RKO (cell line): ENCODE results near the gene OR5B2.
"Not testable (repeated sequence)": the region's sequence is repeated elsewhere in the genome, so short reads cannot be mapped to it uniquely, and the experiment has no call there.

ENCODE experiments used
- DNase-seq: peaks from one replicate; pipeline ENCODE4 v3.0.0-alpha.2; 2016; ENCODE audit warnings: low spot score

The OR5B2 gene

GRCh38 chr11:58428021-58428420, at the start of gene OR5B2:
OR5B2 (minus strand) TSS chr11:58428121; CDS start chr11:58423261, 4,860 bp downstream.
- no peak for DNase-seq

- no peak for DNase-seq
Measured at GRCh38 chr11:58471892-58472291, 44.0 kb upstream of the OR5B2 start.

DNA sequence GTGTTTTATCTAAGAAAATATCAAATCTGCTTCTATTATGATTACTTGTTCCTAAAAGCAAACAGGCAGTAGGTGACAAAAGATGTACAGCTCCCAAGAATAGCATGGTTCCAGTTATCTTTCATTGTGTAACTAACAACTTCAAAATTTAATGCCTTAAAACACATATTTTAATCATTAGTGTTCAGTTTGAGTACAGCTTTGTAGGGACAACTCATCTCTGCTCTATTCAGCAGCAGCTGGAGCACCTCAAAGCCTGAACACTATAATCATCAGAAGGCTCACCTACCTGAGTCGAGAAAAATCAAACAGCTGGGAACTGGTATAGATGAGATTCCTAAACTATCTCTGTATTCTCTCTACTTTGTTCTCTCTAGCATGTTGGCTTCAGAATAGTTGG, 38.4 kb upstream of the OR5B2 start:
- DNase-seq = no peak

- DNase-seq = no peak
Measured at GRCh38 chr11:58465690-58466089, 37.8 kb upstream of the OR5B2 start.

- no peak for DNase-seq
Measured at GRCh38 chr11:58451585-58451984, 23.7 kb upstream of the OR5B2 start.

- no peak for DNase-seq
Measured at GRCh38 chr11:58446294-58446693, 18.4 kb upstream of the OR5B2 start.

DNA sequence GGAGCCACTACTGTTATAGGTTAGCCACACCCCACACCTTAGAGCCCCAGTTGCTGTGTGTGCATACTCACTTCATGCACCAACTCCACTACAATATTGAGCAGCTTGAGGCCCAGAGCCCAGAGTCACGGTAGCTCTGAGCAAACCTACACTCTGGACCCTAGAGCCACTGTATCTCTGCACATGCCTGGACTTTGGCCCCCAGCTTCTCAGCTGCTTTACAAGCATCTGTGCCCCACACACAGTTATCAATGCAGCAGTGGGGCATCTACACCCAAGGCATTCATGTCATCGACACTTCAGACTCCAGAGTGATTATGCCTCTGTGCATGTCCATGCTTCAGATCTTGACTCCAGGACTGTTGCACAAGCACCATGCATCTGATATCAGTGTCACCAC, 16.4 kb upstream of the OR5B2 start:
- DNase-seq = no peak

DNA sequence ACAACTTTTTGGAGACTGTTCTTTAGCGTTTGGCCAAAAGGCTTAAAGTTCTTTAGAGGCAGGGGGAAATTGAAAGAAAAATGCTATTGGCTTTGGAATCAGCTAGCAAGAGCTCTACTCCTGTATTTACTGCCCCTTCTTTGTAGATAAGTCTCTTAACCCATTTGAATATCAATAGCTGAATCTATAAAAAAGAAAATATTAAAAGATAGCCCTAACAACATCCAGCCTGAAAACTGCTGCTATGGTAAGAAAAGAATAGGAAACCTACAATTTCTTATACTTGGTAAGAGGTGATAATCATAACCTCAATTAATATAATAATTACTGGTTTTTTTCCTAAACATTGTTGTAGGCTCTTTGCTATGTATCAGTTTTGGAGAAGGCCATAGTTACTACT, 14.2 kb upstream of the OR5B2 start, which contains the start of gene OR5B12:
TSS of gene OR5B12 (minus strand) at position 101 of the 400 bp plus-strand sequence. CDS start 2,085 bp downstream, outside the sequence.
- DNase-seq = no peak

GRCh38 chr11:58438486-58438885, 10.6 kb upstream of the OR5B2 start:
- no peak for DNase-seq

GRCh38 chr11:58434217-58434616, 6.3 kb upstream of the OR5B2 start:
- no peak for DNase-seq

DNA sequence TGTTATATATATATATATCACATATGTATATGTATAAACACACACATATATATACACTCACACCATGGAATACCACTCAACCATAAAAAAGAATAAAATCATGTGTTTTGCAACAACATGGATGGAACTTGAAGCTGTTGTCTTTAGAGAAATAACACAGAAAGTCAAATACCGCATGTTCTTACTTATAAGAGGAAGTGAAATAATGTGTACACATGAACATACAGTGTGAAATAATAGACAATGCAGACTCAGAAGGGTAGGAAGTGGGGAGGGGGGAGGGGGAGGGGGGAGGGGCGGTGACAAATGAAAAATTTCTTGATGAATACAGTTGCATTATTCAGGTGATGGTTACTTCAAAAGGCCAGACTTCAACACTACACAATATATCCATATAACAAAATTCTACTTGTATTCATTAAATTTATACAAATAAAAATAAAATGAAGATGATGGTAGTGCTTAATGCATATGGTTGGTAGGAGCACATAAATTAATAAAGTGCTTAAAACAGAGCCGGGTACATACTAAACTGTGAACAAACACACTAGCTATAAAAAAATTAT, 5.8 kb upstream of the OR5B2 start:
- no peak for DNase-seq

- DNase-seq = no peak
Measured at GRCh38 chr11:58429273-58429672, 1.4 kb upstream of the OR5B2 start.

DNA sequence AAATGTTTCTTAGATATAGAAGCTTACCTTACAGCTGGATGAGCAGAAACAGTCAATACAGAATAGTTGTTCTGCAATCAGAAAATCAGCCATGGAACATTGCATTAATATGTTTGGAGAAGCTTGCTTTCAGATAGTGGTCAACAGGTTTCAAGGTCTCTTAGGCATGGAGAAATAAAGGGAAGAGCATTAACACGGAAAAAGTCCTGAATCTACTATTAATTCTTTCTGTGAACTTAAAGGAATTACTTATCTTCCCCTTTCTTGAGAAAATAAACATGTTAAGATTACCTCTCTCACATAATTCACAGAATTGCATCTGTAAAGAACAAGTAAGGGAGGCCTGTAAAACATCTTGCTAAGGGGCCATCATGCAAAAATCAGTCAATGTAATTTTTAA, 21.1 kb downstream of the OR5B2 start, which contains the start of gene OR5B3:
TSS of gene OR5B3 (minus strand) at position 101 of the 400 bp plus-strand sequence. CDS start 3,465 bp downstream, outside the sequence.
- DNase-seq = no peak

- DNase-seq = not testable (repeated sequence)
Measured at GRCh38 chr11:58399622-58400021, 28.3 kb downstream of the OR5B2 start.

- DNase-seq = no peak
Measured at GRCh38 chr11:58395581-58395980, 32.3 kb downstream of the OR5B2 start.

DNA sequence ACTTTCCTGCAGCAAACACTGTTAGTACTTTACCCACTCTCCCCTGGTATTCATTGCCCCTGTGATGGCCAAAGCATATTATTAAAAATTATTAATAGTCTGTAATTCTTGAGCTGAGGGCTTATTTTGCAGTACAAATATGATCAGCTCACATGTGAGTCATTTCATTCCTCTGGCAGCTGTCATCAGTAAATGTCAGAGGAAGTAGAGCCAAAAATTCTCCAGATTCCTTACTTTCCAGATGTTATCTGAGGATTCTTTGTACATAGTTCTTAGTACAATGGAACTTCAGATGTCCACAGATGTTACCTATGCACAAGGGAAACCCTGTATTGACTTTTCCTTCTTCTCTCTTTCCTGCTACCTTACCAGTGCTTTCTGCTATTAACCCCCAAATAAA, 33.7 kb downstream of the OR5B2 start:
- peak; percentile 48 for DNase-seq

- DNase-seq = no peak
Measured at GRCh38 chr11:58392746-58393145, 35.2 kb downstream of the OR5B2 start.

- no peak for DNase-seq
Measured at GRCh38 chr11:58391879-58392278, 36.0 kb downstream of the OR5B2 start.

DNA sequence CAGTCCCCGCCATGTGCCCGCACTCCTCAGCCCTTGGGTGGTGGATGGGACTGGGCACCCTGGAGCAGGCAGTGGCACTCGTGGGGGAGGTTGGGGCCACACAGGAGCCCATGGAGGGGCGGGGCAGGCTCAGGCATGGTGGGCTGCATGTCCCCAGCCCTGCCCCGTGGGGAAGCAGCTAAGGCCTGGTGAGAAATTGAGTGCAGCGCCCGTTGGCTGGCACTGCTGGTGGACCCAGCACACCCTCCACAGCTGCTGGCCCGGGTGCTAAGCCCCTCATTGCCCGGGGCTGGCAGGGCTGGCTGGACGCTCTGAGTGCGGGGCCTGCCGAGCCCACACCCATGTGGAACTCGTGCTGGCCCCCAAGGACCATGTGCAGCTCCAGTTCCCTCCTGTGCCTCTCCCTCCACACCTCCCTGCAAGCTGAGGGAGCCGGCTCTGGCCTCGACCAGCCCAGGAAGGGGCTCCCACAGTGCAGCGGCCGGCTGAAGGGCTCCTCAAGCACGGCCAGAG, 37.3 kb downstream of the OR5B2 start:
- no peak for DNase-seq
